ENCODE measurements around the gene KRT37. TPM values are rescaled to one million over a fixed set of nuclear protein-coding genes. Genes with fewer than 3 reads are reported as not detected.
"Not testable (repeated sequence)": the region's sequence is repeated elsewhere in the genome, so short reads cannot be mapped to it uniquely, and the experiment has no call there.

The KRT37 gene
- total RNA-seq, 1 donor from 2014 or later = not detected

DNA sequence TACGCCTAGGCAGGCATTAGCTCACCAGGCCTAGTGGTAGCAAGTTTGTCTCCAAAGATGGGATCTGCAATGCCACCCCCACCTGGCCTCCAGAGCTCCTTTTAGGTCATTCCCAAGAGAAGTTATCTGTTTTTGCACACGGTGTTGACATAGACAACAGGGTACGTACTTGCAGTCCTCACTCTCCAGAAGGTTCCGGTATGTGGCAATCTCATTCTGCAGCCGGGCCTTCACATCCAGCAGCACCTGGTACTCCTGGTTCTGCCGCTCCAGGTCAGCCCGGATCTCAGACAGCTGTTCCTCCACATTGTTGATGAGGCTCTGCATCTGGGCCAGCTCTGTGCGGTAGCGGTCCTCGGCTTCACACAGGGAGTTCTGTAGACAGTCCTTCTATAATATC, 17.2 kb downstream of the KRT37 start:
- intact Hi-C loops (cut with micrococcal nuclease) = no loop called here

DNA sequence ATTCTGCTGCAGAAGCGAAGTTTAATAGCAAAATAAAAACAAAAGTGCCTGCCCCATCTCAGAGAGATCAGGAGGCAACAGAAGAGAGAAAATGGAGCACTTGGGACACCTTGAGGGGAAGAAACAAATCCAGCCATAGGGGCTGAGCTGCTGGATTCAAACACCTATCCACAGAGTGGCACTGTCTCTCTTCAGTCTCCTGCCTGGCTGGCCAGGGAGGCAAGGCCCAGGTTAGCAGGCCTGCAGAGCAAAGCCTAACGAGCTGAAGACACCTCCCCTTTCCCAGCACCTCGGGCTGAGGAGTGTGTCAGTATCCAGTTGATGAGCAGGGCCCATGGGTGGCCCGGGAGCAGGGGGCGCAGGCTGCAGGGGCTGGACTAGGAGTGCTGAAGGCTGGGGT, 18.2 kb downstream of the KRT37 start:
- intact Hi-C loops (cut with micrococcal nuclease) = no loop called here

DNA sequence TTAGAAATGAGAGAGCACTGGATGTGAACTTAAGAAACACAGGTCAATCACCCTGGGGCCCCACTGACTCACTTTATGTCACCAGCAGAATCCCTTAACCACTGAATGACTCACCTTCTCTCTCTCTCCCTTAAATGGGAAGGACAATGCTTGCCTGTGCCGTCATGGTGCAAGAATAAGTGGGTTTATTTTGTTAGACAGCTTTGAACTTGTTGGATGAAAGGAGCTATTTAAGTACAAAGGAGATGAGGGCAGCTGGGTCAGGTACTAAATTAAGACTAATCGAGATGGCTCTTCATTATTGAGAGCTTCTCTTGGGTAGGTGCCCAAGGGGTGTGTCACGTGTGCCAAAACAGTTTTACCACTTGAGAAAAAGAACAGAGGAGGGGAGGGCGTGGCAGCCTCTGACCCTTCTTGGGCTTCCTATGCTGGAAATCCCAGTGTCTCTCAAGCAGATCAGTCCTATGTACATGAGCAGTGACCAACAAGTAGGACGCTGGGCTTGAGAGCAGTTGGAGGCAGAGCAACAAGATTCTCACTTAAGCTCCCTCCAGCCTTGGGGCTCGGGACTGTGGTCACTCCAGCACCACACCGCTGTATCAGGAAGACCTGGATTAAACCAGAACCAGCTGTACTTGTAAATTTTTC, 20.2 kb downstream of the KRT37 start:
- intact Hi-C loops (cut with micrococcal nuclease) = loop anchor here (1.0 kb wide), 1 partner anchor 63 kb away; no protein-coding TSS in a partner anchor

GRCh38 chr17:41403404-41404023, 20.9 kb downstream of the KRT37 start:
- intact Hi-C loops (cut with micrococcal nuclease) = loop anchor here (1.0 kb wide), 1 partner anchor 62 kb away; no protein-coding TSS in a partner anchor

DNA sequence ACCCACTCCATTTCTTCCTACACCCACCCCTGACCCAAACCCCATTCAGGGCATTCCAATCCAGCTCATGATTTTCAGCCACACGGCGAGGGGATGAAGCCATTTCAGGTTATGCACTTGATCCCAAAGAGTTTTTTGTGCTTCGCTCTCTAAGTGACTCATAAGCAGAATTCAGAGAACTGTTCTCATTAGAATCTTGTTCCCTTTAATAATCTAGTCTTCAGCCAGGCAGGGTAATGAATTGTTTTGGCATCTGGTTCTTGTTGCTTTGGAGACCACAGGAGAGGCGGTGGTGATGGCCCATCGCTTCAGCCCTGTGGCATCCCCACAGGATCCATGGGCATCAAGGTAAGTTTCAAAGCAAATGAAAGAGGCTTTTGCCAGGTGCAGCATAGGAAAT, 22.2 kb downstream of the KRT37 start:
- intact Hi-C loops (cut with micrococcal nuclease) = no loop called here

GRCh38 chr17:41396996-41397660, 27.3 kb downstream of the KRT37 start, which contains the start of gene KRT31:
TSS of gene KRT31 (minus strand) at chr17:41397608. CDS start at chr17:41397539, 69 bp downstream.
- intact Hi-C loops (cut with micrococcal nuclease) = no loop called here

DNA sequence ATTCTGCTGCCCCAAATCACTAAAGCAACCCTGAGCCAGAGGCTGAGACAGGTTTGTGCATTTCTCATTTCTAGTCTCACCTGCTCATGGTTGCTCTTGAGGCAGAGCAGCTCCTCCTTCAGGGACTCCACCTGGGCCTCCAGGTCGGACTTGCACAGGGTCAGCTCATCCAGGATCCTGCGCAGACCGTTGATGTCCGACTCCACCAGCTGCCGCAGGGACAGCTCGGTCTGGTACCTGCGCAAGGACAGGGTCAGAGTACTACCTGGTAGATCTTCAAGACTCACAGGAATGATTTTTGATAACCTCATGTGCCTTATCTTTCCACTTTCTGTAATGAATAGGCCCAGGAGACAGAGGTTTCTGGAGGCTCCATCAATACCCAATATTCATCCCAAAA, 28.0 kb downstream of the KRT37 start:
- intact Hi-C loops (cut with micrococcal nuclease) = no loop called here

DNA sequence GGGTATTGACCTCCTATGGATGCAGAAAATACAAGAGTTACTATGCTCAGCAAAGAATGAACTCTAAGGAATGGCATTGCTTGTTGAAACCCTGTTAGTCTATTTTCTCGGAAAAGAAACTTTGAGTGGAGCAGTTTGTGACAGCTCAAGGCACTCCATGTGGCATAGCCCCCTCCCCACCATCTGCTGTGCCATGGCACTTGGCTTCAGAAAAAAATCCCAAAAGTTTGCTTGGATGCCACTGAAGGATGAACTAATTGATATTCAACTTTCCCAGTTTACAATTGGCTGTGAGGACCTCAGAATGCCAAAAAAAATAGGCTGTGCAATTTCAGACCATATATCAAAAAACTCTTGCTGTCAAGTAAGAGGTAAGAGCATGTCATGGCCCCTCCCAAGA, 28.8 kb downstream of the KRT37 start:
- intact Hi-C loops (cut with micrococcal nuclease) = no loop called here

- intact Hi-C loops (cut with micrococcal nuclease) = not testable (repeated sequence)
Observed at GRCh38 chr17:41395044-41395443, 29.3 kb downstream of the KRT37 start.

DNA sequence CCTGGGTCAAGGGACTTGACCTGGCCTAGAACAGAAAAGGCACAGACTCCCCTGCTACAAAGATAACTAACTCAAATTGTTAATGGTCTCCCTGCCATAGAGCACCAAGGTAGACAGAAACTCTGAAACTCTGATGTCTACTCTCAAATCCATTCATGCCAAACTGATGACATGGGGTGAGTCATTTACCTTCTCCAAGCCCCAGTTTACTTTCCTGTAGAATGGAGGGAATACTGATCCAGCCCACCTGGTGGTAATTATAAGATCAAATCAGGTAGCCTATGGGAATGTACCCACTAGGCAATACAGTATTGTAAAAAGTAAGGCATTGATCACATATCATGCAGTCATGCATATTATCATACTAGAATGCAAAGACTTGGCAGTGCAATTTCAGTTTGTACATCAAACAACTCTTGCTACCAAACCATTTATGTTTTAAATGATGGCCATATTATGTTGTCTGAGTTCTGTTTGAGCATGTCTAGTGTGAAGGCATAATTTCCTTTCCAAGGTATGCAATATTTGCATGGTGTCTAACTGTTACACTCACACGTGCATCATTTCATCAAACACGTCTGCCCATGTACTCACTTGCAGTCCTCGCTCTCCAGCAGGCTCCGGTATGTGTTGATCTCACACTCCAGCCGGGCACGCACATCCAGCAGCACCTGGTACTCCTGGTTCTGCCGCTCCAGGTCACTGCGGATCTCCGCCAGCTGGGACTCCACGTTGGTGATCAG, 30.0 kb downstream of the KRT37 start:
- intact Hi-C loops (cut with micrococcal nuclease) = no loop called here

DNA sequence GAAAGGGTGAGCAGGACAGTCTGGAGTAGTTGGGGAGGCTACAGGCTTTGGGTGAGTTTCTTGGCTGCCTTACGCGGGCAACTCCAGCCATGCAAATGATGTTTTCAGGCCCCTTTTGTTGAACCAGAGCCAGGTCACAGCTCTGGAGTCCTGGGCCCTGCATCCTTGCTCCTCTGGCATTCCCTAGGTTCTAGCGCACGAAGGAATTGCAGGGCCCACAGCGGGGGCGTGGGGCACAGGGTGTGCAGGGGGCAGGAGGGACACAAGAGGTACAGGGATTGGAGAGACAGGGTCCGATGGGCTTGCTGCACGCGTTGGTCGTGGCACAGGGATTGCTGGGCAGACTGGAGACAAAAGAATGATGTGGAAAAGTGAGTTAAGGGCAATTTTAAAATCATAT, 30.6 kb downstream of the KRT37 start:
- intact Hi-C loops (cut with micrococcal nuclease) = no loop called here

DNA sequence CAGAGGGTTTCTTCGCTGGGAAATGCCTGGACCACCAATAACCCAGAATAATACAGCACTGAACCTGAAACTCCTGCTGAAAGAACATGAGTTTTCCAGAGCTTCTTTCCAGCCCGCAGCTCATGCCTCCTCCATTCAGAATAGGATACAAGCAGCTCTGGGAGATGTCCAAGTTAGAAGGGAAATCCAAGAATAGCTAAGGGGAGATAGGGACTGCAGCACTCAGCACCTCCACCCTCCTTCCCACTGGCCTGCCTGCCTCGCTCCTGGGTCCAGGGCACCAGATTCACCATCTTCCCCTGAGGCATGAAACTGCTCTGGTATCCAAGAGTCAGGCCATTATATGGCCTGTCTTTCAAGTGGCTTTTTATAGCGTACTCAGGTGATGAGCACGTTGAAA, 31.1 kb downstream of the KRT37 start:
- intact Hi-C loops (cut with micrococcal nuclease) = no loop called here

- intact Hi-C loops (cut with micrococcal nuclease) = no loop called here
Observed at GRCh38 chr17:41392278-41392677, 32.1 kb downstream of the KRT37 start.

GRCh38 chr17:41391535-41391934, 32.9 kb downstream of the KRT37 start:
- intact Hi-C loops (cut with micrococcal nuclease) = no loop called here

DNA sequence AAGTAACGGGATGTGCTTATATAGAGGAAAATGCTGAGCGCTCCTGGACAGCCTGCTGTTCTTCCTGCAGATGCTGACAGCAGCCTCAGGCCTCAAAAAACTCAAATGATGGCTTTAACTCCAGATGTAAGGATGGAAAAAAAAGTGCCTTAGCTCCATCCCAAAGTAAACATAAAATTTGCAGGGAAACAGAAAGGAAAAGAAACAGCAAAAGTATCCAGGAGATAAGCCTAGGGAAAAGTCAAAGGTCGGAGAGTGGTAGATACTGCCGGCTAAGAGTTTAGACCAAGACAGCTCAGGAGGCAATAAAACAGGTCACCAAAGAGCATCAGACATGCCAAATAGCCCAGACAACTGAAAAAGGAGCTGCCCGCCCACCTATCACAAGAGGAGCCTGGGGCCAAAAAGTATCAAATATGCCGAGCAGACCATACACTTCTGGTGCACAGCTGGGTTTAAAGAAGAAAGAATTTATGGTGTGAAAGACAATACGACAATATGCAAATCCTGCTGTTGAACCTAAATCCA, 33.9 kb downstream of the KRT37 start:
- intact Hi-C loops (cut with micrococcal nuclease) = no loop called here

DNA sequence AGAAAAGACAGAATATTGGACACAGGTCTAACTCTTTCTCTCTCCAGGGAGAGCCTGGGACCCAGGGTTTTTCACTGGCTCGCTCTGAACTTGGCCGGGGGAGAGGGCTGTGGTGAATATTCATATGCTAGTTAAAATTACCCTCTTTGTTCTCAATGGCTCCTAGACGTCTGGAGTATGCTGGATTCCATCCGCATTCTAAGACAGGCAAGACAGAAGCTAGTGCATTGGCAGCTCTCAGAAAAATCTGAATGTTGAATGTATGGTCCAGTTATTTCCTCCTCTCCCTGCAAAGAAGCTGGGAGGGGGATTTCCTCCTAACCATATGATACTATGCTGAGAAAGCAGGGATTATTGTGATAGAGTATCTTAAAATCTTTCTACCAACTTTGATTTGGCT, 36.7 kb downstream of the KRT37 start:
- intact Hi-C loops (cut with micrococcal nuclease) = no loop called here

DNA sequence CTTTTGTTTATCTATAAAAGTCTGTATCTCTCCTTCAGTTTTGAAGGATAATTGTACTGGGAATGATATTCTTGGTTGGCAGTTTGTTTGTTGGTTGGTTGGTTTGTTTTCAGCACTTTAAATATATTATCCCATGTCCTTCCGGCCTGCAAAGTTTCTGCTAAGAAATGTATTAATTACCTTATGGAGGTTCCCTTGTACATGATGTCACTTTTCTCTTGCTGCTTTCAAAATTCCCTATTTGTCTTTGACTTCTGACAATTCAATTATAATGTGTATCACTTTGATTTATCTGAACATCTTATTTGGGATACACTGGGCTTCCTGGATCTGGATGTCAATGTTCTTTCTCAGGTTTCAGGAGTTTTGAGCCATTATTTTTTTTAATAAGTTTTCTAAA, 38.2 kb downstream of the KRT37 start:
- intact Hi-C loops (cut with micrococcal nuclease) = no loop called here

DNA sequence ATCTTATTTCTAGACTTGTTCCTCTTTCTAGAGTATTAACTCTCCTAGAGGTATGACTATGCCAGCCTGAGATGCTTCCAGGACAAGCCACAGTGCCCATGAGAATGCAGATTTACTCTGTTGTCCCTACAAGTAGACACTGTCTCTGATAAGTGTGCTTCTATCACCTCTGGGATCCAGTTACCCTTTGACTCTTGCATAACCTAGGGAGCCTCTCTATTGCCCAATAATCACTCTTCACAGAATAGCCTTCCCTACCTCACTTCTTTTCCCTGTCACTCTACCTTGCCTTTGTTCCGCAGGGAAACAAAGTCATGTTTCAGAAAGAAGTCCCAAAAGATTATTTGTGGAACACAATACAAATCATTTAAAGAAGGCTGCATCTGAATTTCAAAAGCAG, 40.7 kb downstream of the KRT37 start:
- intact Hi-C loops (cut with micrococcal nuclease) = no loop called here

DNA sequence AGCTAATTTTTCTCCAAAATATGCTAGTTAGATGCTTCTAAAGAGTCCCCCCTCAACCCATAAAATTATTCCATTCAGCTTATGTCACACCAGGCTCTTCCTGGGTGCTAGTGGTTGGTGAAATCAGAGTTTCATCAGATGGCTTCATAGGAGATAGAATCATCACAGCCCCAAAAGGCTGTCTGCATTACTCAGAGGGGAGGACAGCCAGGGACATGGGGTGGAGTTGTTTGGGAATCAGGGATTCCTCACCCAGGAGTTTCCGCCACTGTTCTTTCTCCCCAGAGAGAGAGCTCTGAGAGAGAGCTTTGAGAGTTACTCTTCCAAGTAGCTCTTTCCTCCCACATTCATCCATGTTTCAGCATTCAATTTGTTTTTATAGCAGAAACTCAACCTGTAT, 42.0 kb downstream of the KRT37 start:
- intact Hi-C loops (cut with micrococcal nuclease) = no loop called here

DNA sequence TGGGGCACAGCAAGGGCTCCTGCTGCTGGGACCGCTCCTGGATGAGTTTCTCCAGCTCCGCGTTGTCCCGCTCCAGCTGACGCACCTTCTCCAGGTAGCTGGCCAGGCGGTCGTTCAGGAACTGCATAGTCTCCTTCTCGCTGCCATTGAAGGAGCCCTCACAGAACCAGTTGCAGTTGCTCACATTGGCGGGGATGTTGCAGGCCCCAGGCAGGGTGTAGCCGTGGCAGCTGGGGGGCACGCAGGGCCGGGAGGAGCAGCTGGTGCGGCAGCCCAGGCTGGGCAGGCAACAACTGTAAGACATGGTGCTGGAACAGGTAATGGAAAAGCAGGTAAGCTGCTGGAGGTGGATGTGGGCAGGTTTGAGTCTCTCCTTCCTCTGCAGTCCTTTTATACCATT, 42.4 kb downstream of the KRT37 start, which contains the start of gene KRT34:
Gene KRT34, minus strand, starts transcription at position 364 of the 400 bp plus-strand sequence. Its CDS starts 60 bp downstream, at position 304.
- intact Hi-C loops (cut with micrococcal nuclease) = not testable (repeated sequence)

- intact Hi-C loops (cut with micrococcal nuclease) = not testable (repeated sequence)
Observed at GRCh38 chr17:41380091-41380490, 44.3 kb downstream of the KRT37 start.

All from T-helper 1 cell treated with Interleukin-12 subunit alpha and Interleukin-12 subunit beta and Interleukin-4 antibody, amounts not matched to agents 30 ng/mL and 1 ng/mL, for 36 hours (primary cell).